ENCODE measurements around the gene PF4V1. TPM values are rescaled to one million over a fixed set of nuclear protein-coding genes. Genes with fewer than 3 reads are reported as not detected.
A peak's percentile ranks its signal among the peaks of the same experiment; 100 is the strongest.

Gene PF4V1
- total and polyA plus RNA-seq, 10 donors: 0.67 to 12.3 (median 2.3) TPM

GRCh38 chr4:73839071-73839470, 14.0 kb upstream of the PF4V1 start:
- H3K36me3 ChIP-seq: no peaks in the 10 kb centered on the region
- H3K4me3 ChIP-seq: peak overlapping the region in 5 of 8 donors; percentile 26 to 67 (median 39)
- H3K9me3 ChIP-seq: peaks cover 0 to 3% (median 0%) of the 10 kb centered on the region in 8 donors
- 70 to 82% (median 74%) methylated on average over 5 of the region's 5 CpGs for WGBS, 5 donors
- intact Hi-C loops (cut with DNase I; ENCODE audit: low total_unique reads): no loop called here
- peaks cover 0 to 10% (median 2%) of the 10 kb centered on the region in 6 donors for H3K4me1 ChIP-seq
- peak overlapping the region in 6 of 8 donors; percentile 7 to 91 (median 34) for H3K27ac ChIP-seq
- TF ChIP-seq POLR2AphosphoS5 (IDR thresholded peaks at IDR 0.05): no peak
- no peak for TF ChIP-seq POLR2A (IDR thresholded peaks at IDR 0.05)
- TF ChIP-seq CTCF (IDR thresholded peaks at IDR 0.05 in 8 of 11, conservative IDR thresholded peaks at IDR 0.05 in 3 of 11): no peak
- no peak for DNase-seq
- H3K27me3 ChIP-seq (replicated peaks in 1 of 7): peaks cover 0 to 19% (median 0%) of the 10 kb centered on the region in 7 donors

GRCh38 chr4:73839715-73840114, 13.4 kb upstream of the PF4V1 start:
- Histone ChIP-seq H3K4me3 (peak overlapping the region in 2 of 8 donors; percentile 52 to 67), H3K36me3 (no peaks in the 10 kb centered on the region), H3K27ac (peak overlapping the region in 3 of 8 donors; percentile 4 to 81 (median 11)), H3K9me3 (peaks cover 0 to 3% (median 0%) of the 10 kb centered on the region in 8 donors), H3K4me1 (peaks cover 0 to 14% (median 3%) of the 10 kb centered on the region in 6 donors), H3K27me3 (replicated peaks in 1 of 7) (peaks cover 0 to 19% (median 0%) of the 10 kb centered on the region in 7 donors)
- WGBS, 5 donors: 82 to 92% (median 87%) methylated on average over 3 of the region's 3 CpGs
- TF ChIP-seq POLR2A (IDR thresholded peaks at IDR 0.05): no peak
- TF ChIP-seq POLR2AphosphoS5 (IDR thresholded peaks at IDR 0.05): no peak
- intact Hi-C loops (cut with DNase I; ENCODE audit: low total_unique reads): no loop called here
- DNase-seq: no peak

- H3K9me3 ChIP-seq: peaks cover 0 to under 1% (median 0%) of the 10 kb centered on the region in 8 donors
- H3K4me1 ChIP-seq: peaks cover 0 to 15% (median 3%) of the 10 kb centered on the region in 6 donors
- intact Hi-C loops (cut with DNase I; ENCODE audit: low total_unique reads): no loop called here
- H3K4me3 ChIP-seq: no peak overlapping the region
- no peak for DNase-seq
- WGBS, 5 donors: 57 to 78% (median 66%) methylated on average over 4 of the region's 4 CpGs
- H3K27me3 ChIP-seq (replicated peaks in 1 of 7): peaks cover 0 to 16% (median 0%) of the 10 kb centered on the region in 7 donors
- no peaks in the 10 kb centered on the region for H3K36me3 ChIP-seq
- H3K27ac ChIP-seq: no peak overlapping the region
- no peak for TF ChIP-seq POLR2AphosphoS5 (IDR thresholded peaks at IDR 0.05)
- TF ChIP-seq CTCF (IDR thresholded peaks at IDR 0.05 in 8 of 11, conservative IDR thresholded peaks at IDR 0.05 in 3 of 11): no peak
Observed at GRCh38 chr4:73841243-73841925, 11.7 kb upstream of the PF4V1 start.

GRCh38 chr4:73842696-73843095, 10.4 kb upstream of the PF4V1 start:
- H3K36me3 ChIP-seq: no peaks in the 10 kb centered on the region
- DNase-seq: no peak
- peaks cover 0 to 3% (median 0%) of the 10 kb centered on the region in 7 donors for H3K27me3 ChIP-seq (replicated peaks in 1 of 7)
- H3K27ac ChIP-seq: peak overlapping the region in 1 of 8 donors; percentile 21
- intact Hi-C loops (cut with DNase I; ENCODE audit: low total_unique reads): no loop called here
- peaks cover 0 to 10% (median 2%) of the 10 kb centered on the region in 6 donors for H3K4me1 ChIP-seq
- H3K9me3 ChIP-seq: no peaks in the 10 kb centered on the region
- TF ChIP-seq POLR2AphosphoS5 (IDR thresholded peaks at IDR 0.05) (no peak), CTCF (IDR thresholded peaks at IDR 0.05 in 8 of 11, conservative IDR thresholded peaks at IDR 0.05 in 3 of 11) (no peak), POLR2A (IDR thresholded peaks at IDR 0.05) (no peak)
- no peak overlapping the region for H3K4me3 ChIP-seq
